ENCODE data around the gene AIF1L. TPM values are rescaled to one million over a fixed set of nuclear protein-coding genes. Genes with fewer than 3 reads are reported as not detected.

AIF1L gene
- total and polyA plus RNA-seq, 2 of the 13 experiments (the other 11 are each of a cell fraction or from before 2014, with no cell fraction given), result 12.4 to 36.5 TPM

- TF ChIP-seq ZNF609 (CRISPR knock-in tag; IDR thresholded peaks at IDR 0.05; ENCODE audit: borderline replicate concordance), result no peak
- no peak for TF ChIP-seq ZEB1 (IDR thresholded peaks at IDR 0.05; ENCODE audit: insufficient replicate concordance, low read depth)
Measured at GRCh38 chr9:131050831-131051230, 45.5 kb upstream of the AIF1L start (continued).

- Histone ChIP-seq H3K9ac (ENCODE audit: insufficient read depth, low read depth, low read length) (no peak overlapping the region), H3K27ac (ENCODE audit: extremely low read length, insufficient read depth, low read length) (no peak overlapping the region), H3K4me1 (ENCODE audit: insufficient read depth, low read length) (no peaks in the 10 kb centered on the region), H3K36me3 (replicated peaks in 1 of 2; ENCODE audit: control insufficient read depth in 1 of 2, insufficient read depth in 2 of 2, low read length in 2 of 2) (no peaks in the 10 kb centered on the region), H4K20me1 (ENCODE audit: insufficient read depth, low read length) (no peaks in the 10 kb centered on the region), H3K27me3 (ENCODE audit: control insufficient read depth in 1 of 2, insufficient read depth in 2 of 2, low read length in 2 of 2) (peaks cover 3 to 54% of the 10 kb centered on the region in 2 experiments; a peak in 2 of 5 replicates), H3K9me3 (ENCODE audit: low read length) (no peaks in the 10 kb centered on the region), H2AFZ (ENCODE audit: low read length) (no peak overlapping the region), H3K79me2 (ENCODE audit: insufficient read depth, low read length) (no peaks in the 10 kb centered on the region), H3K4me3 (replicated peaks in 1 of 3; ENCODE audit: insufficient read depth in 1 of 3, low read depth in 2 of 3, low read length in 3 of 3) (no peak overlapping the region), H3K4me2 (ENCODE audit: low read depth, low read length) (no peak overlapping the region; the same call in 1 of the 2 replicates)
- in situ Hi-C loops (cut with HindIII; ENCODE audit: extremely low pct_ligation_motif_present, low pct_unique_long_range_greater_than_20kb) (loop anchor here (10.0 kb wide), 1 partner anchor 283 kb away; no protein-coding TSS in a partner anchor), intact Hi-C loops (cut with micrococcal nuclease; ENCODE audit: unreplicated experiment) (no loop called here)
- no peak for ATAC-seq
- 31% methylated on average over 24 of the region's 25 CpGs for WGBS (ENCODE audit: low lambda C conversion rate)
- FAIRE-seq, result no peak
- ChIA-PET CTCF (ENCODE audit: low intra/inter-chr PET ratio, low total read pairs) (no interaction called here), POLR2A (no interaction called here)
- DNase-seq (ENCODE audit: low spot score), result no peak
- no TSS peak for BruUV-seq (replicated peaks)
- no peak for TF ChIP-seq ZNF512B (CRISPR knock-in tag; IDR thresholded peaks at IDR 0.05; ENCODE audit: borderline replicate concordance)
- no peak for TF ChIP-seq ZBTB3 (CRISPR knock-in tag; IDR thresholded peaks at IDR 0.05; ENCODE audit: borderline replicate concordance, low read depth)
- no peak for TF ChIP-seq HOMEZ (CRISPR knock-in tag; IDR thresholded peaks at IDR 0.05; ENCODE audit: low read depth)
- no peak for TF ChIP-seq FOSL2 (CRISPR knock-in tag; IDR thresholded peaks at IDR 0.05)
- no peak for TF ChIP-seq ATF7 (IDR thresholded peaks at IDR 0.05)
- no peak for TF ChIP-seq ATF7 (CRISPR knock-in tag; IDR thresholded peaks at IDR 0.05)
- TF ChIP-seq LCORL (IDR thresholded peaks at IDR 0.05), result no peak
- TF ChIP-seq LCORL (CRISPR knock-in tag; IDR thresholded peaks at IDR 0.05), result no peak
- TF ChIP-seq SP1 (IDR thresholded peaks at IDR 0.05), result no peak
- TF ChIP-seq SP1 (CRISPR knock-in tag; IDR thresholded peaks at IDR 0.05), result no peak
Measured at GRCh38 chr9:131051592-131052517, 44.5 kb upstream of the AIF1L start.
